Neural progenitor cell (in vitro differentiated cells): ENCODE results near the gene SYT1.

Source experiments
- CTCF ChIP-seq: fragments of 200-600 bp; sonication (generic); IDR thresholded peaks from 2 replicates; pipeline ENCODE4 v1.5.1; 2017; ENCODE audit warnings: antibody characterized with exemption, mild to moderate bottlenecking
- EZH2 ChIP-seq: fragments of 200-600 bp; sonication (generic); IDR thresholded peaks from 2 replicates; pipeline ENCODE4 v1.6.1; 2017; ENCODE audit warnings: antibody characterized with exemption, mild to moderate bottlenecking, moderate library complexity

DNA sequence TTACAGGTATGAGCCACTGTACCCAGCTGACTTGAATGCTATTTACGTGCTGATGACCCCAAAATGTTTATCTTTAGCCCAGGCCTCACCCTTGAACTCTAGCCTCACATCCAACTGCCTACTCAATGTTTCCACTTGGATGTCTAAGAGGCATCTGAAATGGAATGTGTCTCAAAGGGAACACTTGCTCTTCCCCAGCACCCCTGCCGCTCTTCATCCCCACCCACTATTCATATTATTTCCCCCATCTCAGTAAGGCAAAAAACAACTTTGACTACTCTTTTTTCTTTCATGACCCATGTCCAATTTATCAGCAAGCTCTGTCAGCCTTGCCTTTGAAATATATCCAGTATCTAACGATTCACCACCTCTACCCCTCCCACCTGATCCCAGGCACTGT is 621.6 kb downstream of the SYT1 start:
- no peak for TF ChIP-seq CTCF
- TF ChIP-seq EZH2: no peak
